ENCODE results near the gene IPPK. TPM values are rescaled to one million over a fixed set of nuclear protein-coding genes. Genes with fewer than 3 reads are reported as not detected.

The IPPK gene
- total RNA-seq, 4 donors from 2014 or later, result 8.0 to 18.8 (median 11.0) TPM

GRCh38 chr9:92710368-92710767 lies 40.4 kb upstream of the IPPK start:
- Histone ChIP-seq H3K9me3 (no peaks in the 10 kb centered on the region), H3K27ac (no peak overlapping the region)
- WGBS, 2 donors, result 87% methylated on average over 3 of the region's 3 CpGs

GRCh38 chr9:92709954-92710353 lies 40.0 kb upstream of the IPPK start:
- WGBS, 2 donors, result 88 to 97% methylated on average over 3 of the region's 3 CpGs

More at GRCh38 chr9:92710368-92710767, 40.4 kb upstream of the IPPK start:
- H3K36me3 ChIP-seq, result peaks cover 0 to 72% (median 7%) of the 10 kb centered on the region in 3 donors
- H3K4me3 ChIP-seq, result no peak overlapping the region
- DNase-seq (ENCODE audit: low spot score in 2 of 2), result no peak
- H3K27me3 ChIP-seq, result no peaks in the 10 kb centered on the region
- peaks cover 0 to 4% (median 0%) of the 10 kb centered on the region in 4 donors for H3K4me1 ChIP-seq
- TF ChIP-seq EP300 (IDR thresholded peaks at IDR 0.05) (no peak), POLR2A (IDR thresholded peaks at IDR 0.05) (no peak), CTCF (IDR thresholded peaks at IDR 0.05) (no peak)

GRCh38 chr9:92709240-92709639 lies 39.3 kb upstream of the IPPK start:
- Histone ChIP-seq H3K9me3 (no peaks in the 10 kb centered on the region), H3K4me1 (no peaks in the 10 kb centered on the region), H3K4me3 (no peak overlapping the region), H3K27ac (no peak overlapping the region), H3K36me3 (peaks cover 0 to 66% (median 7%) of the 10 kb centered on the region in 3 donors), H3K27me3 (no peaks in the 10 kb centered on the region)
- no peak for DNase-seq (ENCODE audit: low spot score in 2 of 2)
- no peak for TF ChIP-seq EP300 (IDR thresholded peaks at IDR 0.05)
- TF ChIP-seq POLR2A (IDR thresholded peaks at IDR 0.05), result no peak
- TF ChIP-seq CTCF (IDR thresholded peaks at IDR 0.05), result no peak

More at GRCh38 chr9:92709954-92710353, 40.0 kb upstream of the IPPK start:
- no peak for DNase-seq (ENCODE audit: low spot score in 2 of 2)
- H3K4me1 ChIP-seq, result peaks cover 0 to under 1% (median 0%) of the 10 kb centered on the region in 4 donors
- no peak overlapping the region for H3K27ac ChIP-seq
- no peak overlapping the region for H3K4me3 ChIP-seq
- H3K36me3 ChIP-seq, result peaks cover 0 to 68% (median 7%) of the 10 kb centered on the region in 3 donors
- H3K9me3 ChIP-seq, result no peaks in the 10 kb centered on the region
- no peaks in the 10 kb centered on the region for H3K27me3 ChIP-seq
- TF ChIP-seq CTCF (IDR thresholded peaks at IDR 0.05) (no peak), EP300 (IDR thresholded peaks at IDR 0.05) (no peak), POLR2A (IDR thresholded peaks at IDR 0.05) (no peak)

- Histone ChIP-seq H3K9me3 (no peaks in the 10 kb centered on the region), H3K4me1 (no peaks in the 10 kb centered on the region), H3K36me3 (peaks cover 0 to 50% (median 0%) of the 10 kb centered on the region in 3 donors), H3K4me3 (no peak overlapping the region), H3K27ac (no peak overlapping the region), H3K27me3 (no peaks in the 10 kb centered on the region)
- no peak for DNase-seq (ENCODE audit: low spot score in 2 of 2)
- TF ChIP-seq CTCF (IDR thresholded peaks at IDR 0.05) (no peak), POLR2A (IDR thresholded peaks at IDR 0.05) (no peak), EP300 (IDR thresholded peaks at IDR 0.05) (no peak)
These were observed 37.6 kb upstream of the IPPK start for GRCh38 chr9:92707530-92707929.

GRCh38 chr9:92706218-92706940 lies 36.4 kb upstream of the IPPK start:
- no peak overlapping the region for H3K4me3 ChIP-seq
- no peaks in the 10 kb centered on the region for H3K4me1 ChIP-seq
- peaks cover 0 to 38% (median 0%) of the 10 kb centered on the region in 3 donors for H3K36me3 ChIP-seq
- no peak for TF ChIP-seq EP300 (IDR thresholded peaks at IDR 0.05)
- peak in 1 of 5 experiments; percentile 25 for TF ChIP-seq CTCF (IDR thresholded peaks at IDR 0.05)
- no peak for DNase-seq (ENCODE audit: low spot score in 2 of 2)
- H3K27me3 ChIP-seq, result no peaks in the 10 kb centered on the region
- H3K27ac ChIP-seq, result no peak overlapping the region
- WGBS, 2 donors, result 60 to 65% methylated on average over 3 of the region's 3 CpGs
- no peaks in the 10 kb centered on the region for H3K9me3 ChIP-seq

Data from tibial nerve (tissue), 4 donors.